Astrocyte (in vitro differentiated cells and primary cell): ENCODE data around the gene ABHD15. TPM values are rescaled to one million over a fixed set of nuclear protein-coding genes. Genes with fewer than 3 reads are reported as not detected.

Experiments
- DNase-seq: peaks from one replicate; pipeline ENCODE4 v3.0.0-alpha.2; 2010; ENCODE audit warnings: low read depth
- FAIRE-seq: peaks from 2 replicates; lab custom pipeline; 2011; peaks lifted over from hg19 to GRCh38; lab: Jason Lieb, UNC
- H2AFZ ChIP-seq: 2 replicates; pipeline ENCODE4 v1.6.0; 2012; ENCODE audit warnings: low read depth, low read length, inconsistent platforms
- H3K27ac ChIP-seq: 2 replicates; pipeline ENCODE4 v1.5.1; 2011; ENCODE audit warnings: low read depth, low read length, inconsistent platforms
- H3K27me3 ChIP-seq: 2 replicates; pipeline ENCODE4 v1.6.0; 2011; ENCODE audit warnings: low read length, inconsistent platforms; ENCODE audit not compliant: insufficient read depth
- H3K36me3 ChIP-seq: 2 replicates; pipeline ENCODE4 v1.5.1; 2011; ENCODE audit warnings: low read length, inconsistent platforms; ENCODE audit not compliant: insufficient read depth
- H3K4me1 ChIP-seq: 2 replicates; pipeline ENCODE4 v1.5.1; 2011; ENCODE audit warnings: low read length, inconsistent platforms; ENCODE audit not compliant: insufficient read depth
- H3K4me2 ChIP-seq: 2 replicates; pipeline ENCODE4 v1.6.0; 2012; ENCODE audit warnings: low read length, inconsistent platforms
- H3K4me3 ChIP-seq: 2 replicates; pipeline ENCODE4 v1.5.1; 2011; ENCODE audit warnings: low read depth, mild to moderate bottlenecking, low read length, inconsistent platforms; ENCODE audit not compliant: insufficient read depth
- H3K79me2 ChIP-seq: 2 replicates; pipeline ENCODE4 v1.6.0; 2012; ENCODE audit warnings: mild to moderate bottlenecking, low read length, inconsistent platforms; ENCODE audit not compliant: insufficient read depth
- H3K9ac ChIP-seq: 2 replicates; pipeline ENCODE4 v1.6.0; 2012; ENCODE audit warnings: mild to moderate bottlenecking, low read length, inconsistent platforms
- H3K9me3 ChIP-seq: 2 replicates; pipeline ENCODE4 v1.5.1; 2012; ENCODE audit warnings: low read depth, mild to moderate bottlenecking, low read length, inconsistent platforms; ENCODE audit not compliant: insufficient read depth
- H4K20me1 ChIP-seq: 2 replicates; pipeline ENCODE4 v1.6.0; 2012; ENCODE audit warnings: low read length, inconsistent platforms; ENCODE audit not compliant: insufficient read depth
- H3K27ac Mint-ChIP-seq: one replicate; pipeline ENCODE4 v1.8.0; 2021; ENCODE audit warnings: mild to moderate bottlenecking, mixed read lengths; ENCODE audit not compliant: unreplicated experiment
- H3K27me3 Mint-ChIP-seq: one replicate; pipeline ENCODE4 v1.8.0; 2021; ENCODE audit warnings: low read depth, mixed read lengths; ENCODE audit not compliant: unreplicated experiment
- H3K36me3 Mint-ChIP-seq: one replicate; pipeline ENCODE4 v1.8.0; 2021; ENCODE audit warnings: low read depth, mixed read lengths; ENCODE audit not compliant: unreplicated experiment
- H3K4me1 Mint-ChIP-seq: one replicate; pipeline ENCODE4 v1.8.0; 2021; ENCODE audit warnings: low read depth, mixed read lengths; ENCODE audit not compliant: unreplicated experiment
- H3K4me3 Mint-ChIP-seq: one replicate; pipeline ENCODE4 v1.8.0; 2021; ENCODE audit warnings: mild to moderate bottlenecking, moderate library complexity, mixed read lengths; ENCODE audit not compliant: unreplicated experiment
- H3K9me3 Mint-ChIP-seq: one replicate; pipeline ENCODE4 v1.8.0; 2021; ENCODE audit warnings: mild to moderate bottlenecking, mixed read lengths; ENCODE audit not compliant: unreplicated experiment
- EZH2 ChIP-seq: IDR thresholded peaks from 2 replicates; pipeline ENCODE4 v1.6.1; 2012; ENCODE audit warnings: mild to moderate bottlenecking, low read length, inconsistent platforms; ENCODE audit not compliant: insufficient read depth
- total RNA-seq: library from RNA; stranded (reverse); gene quantifications from 2 replicates; pipeline ENCODE4 v1.2.1, GENCODE V29; 2021
- TF ChIP-seq, protein P1 (sequence below): IDR thresholded peaks from 2 replicates; pipeline ENCODE4 v1.5.1; 2011; ENCODE audit warnings: low read depth, mild to moderate bottlenecking, inconsistent platforms, low read length, moderate library complexity; ENCODE audit not compliant: insufficient read depth

Gene ABHD15
- total RNA-seq, 1 donor from 2014 or later: 8.6 TPM

DNA sequence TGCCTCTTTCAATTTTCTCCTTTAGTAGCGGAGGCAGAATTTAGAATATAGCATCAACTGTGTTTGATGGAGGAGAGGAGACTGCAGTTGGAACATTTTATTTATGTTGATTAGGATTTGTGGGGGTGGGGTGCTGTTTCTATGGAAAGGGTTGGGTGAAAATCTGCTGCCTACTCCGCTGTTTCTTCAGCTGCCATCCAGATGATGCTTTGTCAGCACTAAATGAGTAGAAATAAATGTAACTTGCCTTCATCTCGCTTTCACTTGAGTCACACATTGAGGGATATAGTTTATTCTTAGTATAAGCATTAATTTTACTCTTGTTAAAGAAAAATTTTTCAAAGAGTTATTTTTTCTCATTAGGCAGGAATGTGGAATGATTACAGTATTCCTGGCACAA, 42.1 kb downstream of the ABHD15 start:
- Mint-ChIP-seq H3K4me1 (no peaks in the 10 kb centered on the region), H3K36me3 (peaks cover 3% of the 10 kb centered on the region), H3K9me3 (no peaks in the 10 kb centered on the region), H3K4me3 (no peak overlapping the region), H3K27me3 (no peaks in the 10 kb centered on the region), H3K27ac (no peak overlapping the region)
- no peaks in the 10 kb centered on the region for H3K27me3 ChIP-seq
- H2AFZ ChIP-seq: no peak overlapping the region
- no peak overlapping the region for H3K4me3 ChIP-seq
- H3K27ac ChIP-seq: no peak overlapping the region
- no peak for FAIRE-seq
- no peaks in the 10 kb centered on the region for H3K4me1 ChIP-seq
- H3K9me3 ChIP-seq: no peaks in the 10 kb centered on the region
- DNase-seq: no peak
- no peaks in the 10 kb centered on the region for H3K79me2 ChIP-seq
- TF ChIP-seq EZH2: no peak
- TF ChIP-seq, protein P1, sequence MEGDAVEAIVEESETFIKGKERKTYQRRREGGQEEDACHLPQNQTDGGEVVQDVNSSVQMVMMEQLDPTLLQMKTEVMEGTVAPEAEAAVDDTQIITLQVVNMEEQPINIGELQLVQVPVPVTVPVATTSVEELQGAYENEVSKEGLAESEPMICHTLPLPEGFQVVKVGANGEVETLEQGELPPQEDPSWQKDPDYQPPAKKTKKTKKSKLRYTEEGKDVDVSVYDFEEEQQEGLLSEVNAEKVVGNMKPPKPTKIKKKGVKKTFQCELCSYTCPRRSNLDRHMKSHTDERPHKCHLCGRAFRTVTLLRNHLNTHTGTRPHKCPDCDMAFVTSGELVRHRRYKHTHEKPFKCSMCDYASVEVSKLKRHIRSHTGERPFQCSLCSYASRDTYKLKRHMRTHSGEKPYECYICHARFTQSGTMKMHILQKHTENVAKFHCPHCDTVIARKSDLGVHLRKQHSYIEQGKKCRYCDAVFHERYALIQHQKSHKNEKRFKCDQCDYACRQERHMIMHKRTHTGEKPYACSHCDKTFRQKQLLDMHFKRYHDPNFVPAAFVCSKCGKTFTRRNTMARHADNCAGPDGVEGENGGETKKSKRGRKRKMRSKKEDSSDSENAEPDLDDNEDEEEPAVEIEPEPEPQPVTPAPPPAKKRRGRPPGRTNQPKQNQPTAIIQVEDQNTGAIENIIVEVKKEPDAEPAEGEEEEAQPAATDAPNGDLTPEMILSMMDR: no peak
- peaks cover 19% of the 10 kb centered on the region for H3K36me3 ChIP-seq
- peaks cover 5% of the 10 kb centered on the region for H4K20me1 ChIP-seq
- H3K4me2 ChIP-seq: no peak overlapping the region
- H3K9ac ChIP-seq: no peak overlapping the region

DNA sequence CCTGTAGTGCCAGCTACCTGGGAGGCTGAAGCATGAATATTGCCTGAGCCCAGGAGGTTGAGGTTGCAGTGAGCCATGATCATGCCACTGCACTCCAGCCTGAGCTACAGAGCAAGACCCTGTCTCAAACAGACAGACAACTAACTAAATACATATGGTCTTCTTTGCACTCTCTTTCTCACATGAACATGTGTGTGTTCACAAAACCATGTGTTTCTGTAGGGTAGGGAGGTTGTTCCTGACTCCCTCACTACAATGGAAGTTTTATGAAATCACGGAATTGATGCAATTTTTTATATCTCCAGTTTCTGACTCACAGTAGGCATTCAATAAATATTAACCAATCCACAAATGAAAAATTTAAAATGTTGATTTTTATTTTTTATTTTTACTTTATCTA, 48.5 kb downstream of the ABHD15 start:
- H3K27me3 ChIP-seq: no peaks in the 10 kb centered on the region
- DNase-seq (no peak), FAIRE-seq (no peak)
- H3K36me3 ChIP-seq: peaks cover 29% of the 10 kb centered on the region
- no peaks in the 10 kb centered on the region for H3K9me3 ChIP-seq
- Mint-ChIP-seq H3K9me3 (no peaks in the 10 kb centered on the region), H3K36me3 (peaks cover 19% of the 10 kb centered on the region), H3K4me3 (no peak overlapping the region), H3K27me3 (no peaks in the 10 kb centered on the region), H3K4me1 (no peaks in the 10 kb centered on the region), H3K27ac (no peak overlapping the region)
- TF ChIP-seq, protein P1: no peak
- no peak for TF ChIP-seq EZH2
- H3K27ac ChIP-seq: no peak overlapping the region
- H3K4me1 ChIP-seq: no peaks in the 10 kb centered on the region
- H3K9ac ChIP-seq: no peak overlapping the region
- H2AFZ ChIP-seq: no peak overlapping the region
- no peak overlapping the region for H3K4me2 ChIP-seq
- no peaks in the 10 kb centered on the region for H4K20me1 ChIP-seq
- H3K4me3 ChIP-seq: no peak overlapping the region
- H3K79me2 ChIP-seq: no peaks in the 10 kb centered on the region

DNA sequence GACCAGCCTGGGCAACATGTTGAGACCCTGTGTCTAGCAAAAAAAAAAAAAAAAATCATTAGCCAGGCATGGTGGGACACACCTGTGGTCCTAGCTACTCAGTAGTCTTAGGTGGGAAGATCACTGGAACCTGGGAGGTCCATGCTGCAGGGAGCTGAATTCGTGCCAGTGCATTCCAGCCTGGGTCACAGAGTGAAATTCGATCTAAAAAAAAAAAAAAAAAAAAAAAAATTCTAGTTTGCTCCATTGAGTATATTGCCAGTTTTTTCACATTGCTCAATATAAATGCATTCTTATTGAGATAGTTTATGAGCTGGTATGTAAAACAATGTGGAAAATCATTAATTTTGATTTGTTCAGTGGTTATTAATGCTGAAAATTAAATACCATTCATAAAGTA, 52.0 kb downstream of the ABHD15 start:
- Mint-ChIP-seq H3K4me3 (no peak overlapping the region), H3K9me3 (no peaks in the 10 kb centered on the region)
- peak; percentile 14 for DNase-seq

More for the DNA sequence above, 52.0 kb downstream of the ABHD15 start:
- Histone ChIP-seq H3K9me3 (no peaks in the 10 kb centered on the region), H3K79me2 (no peaks in the 10 kb centered on the region), H3K4me2 (no peak overlapping the region), H3K4me3 (no peak overlapping the region), H3K9ac (no peak overlapping the region), H3K27ac (no peak overlapping the region), H2AFZ (no peak overlapping the region), H3K4me1 (no peaks in the 10 kb centered on the region), H3K27me3 (no peaks in the 10 kb centered on the region), H4K20me1 (no peaks in the 10 kb centered on the region), H3K36me3 (peaks cover 21% of the 10 kb centered on the region)
- Mint-ChIP-seq H3K36me3 (peaks cover 16% of the 10 kb centered on the region), H3K4me1 (no peaks in the 10 kb centered on the region), H3K27me3 (no peaks in the 10 kb centered on the region), H3K27ac (peak overlapping the region; percentile 34)
- FAIRE-seq: no peak
- no peak for TF ChIP-seq EZH2
- TF ChIP-seq, protein P1: no peak
